ENCODE measurements around the gene TRPM8.

- no peak for TF ChIP-seq POLR2AphosphoS5 (IDR thresholded peaks at IDR 0.05; ENCODE audit: low read depth, low read length)
- TF ChIP-seq, protein P1, sequence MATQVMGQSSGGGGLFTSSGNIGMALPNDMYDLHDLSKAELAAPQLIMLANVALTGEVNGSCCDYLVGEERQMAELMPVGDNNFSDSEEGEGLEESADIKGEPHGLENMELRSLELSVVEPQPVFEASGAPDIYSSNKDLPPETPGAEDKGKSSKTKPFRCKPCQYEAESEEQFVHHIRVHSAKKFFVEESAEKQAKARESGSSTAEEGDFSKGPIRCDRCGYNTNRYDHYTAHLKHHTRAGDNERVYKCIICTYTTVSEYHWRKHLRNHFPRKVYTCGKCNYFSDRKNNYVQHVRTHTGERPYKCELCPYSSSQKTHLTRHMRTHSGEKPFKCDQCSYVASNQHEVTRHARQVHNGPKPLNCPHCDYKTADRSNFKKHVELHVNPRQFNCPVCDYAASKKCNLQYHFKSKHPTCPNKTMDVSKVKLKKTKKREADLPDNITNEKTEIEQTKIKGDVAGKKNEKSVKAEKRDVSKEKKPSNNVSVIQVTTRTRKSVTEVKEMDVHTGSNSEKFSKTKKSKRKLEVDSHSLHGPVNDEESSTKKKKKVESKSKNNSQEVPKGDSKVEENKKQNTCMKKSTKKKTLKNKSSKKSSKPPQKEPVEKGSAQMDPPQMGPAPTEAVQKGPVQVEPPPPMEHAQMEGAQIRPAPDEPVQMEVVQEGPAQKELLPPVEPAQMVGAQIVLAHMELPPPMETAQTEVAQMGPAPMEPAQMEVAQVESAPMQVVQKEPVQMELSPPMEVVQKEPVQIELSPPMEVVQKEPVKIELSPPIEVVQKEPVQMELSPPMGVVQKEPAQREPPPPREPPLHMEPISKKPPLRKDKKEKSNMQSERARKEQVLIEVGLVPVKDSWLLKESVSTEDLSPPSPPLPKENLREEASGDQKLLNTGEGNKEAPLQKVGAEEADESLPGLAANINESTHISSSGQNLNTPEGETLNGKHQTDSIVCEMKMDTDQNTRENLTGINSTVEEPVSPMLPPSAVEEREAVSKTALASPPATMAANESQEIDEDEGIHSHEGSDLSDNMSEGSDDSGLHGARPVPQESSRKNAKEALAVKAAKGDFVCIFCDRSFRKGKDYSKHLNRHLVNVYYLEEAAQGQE (IDR thresholded peaks at IDR 0.05; ENCODE audit: insufficient read depth in 1 of 2, low read depth in 2 of 2, low read length in 2 of 2): no peak
- no peak for TF ChIP-seq SIN3A (IDR thresholded peaks at IDR 0.05; ENCODE audit: borderline replicate concordance, insufficient read depth, low read length)
Observed at GRCh38 chr2:233926806-233927205, 9.6 kb downstream of the TRPM8 start.

Data from PFSK-1 (cell line).